GM12878 (cell line): ENCODE measurements around the gene SIT1. TPM values are rescaled to one million over a fixed set of nuclear protein-coding genes. Genes with fewer than 3 reads are reported as not detected.
"Not testable (repeated sequence)": the region's sequence is repeated elsewhere in the genome, so short reads cannot be mapped to it uniquely, and the experiment has no call there.

Source experiments
- ATAC-seq: fragments of 200-7000 bp; cut with Tn5 transposase; 3 replicates; pipeline ENCODE4 v1.9.1; 2020; ENCODE audit warnings: mild to moderate bottlenecking, moderate library complexity
- BruUV-seq: library from RNA; stranded (reverse); fragments of 400-500 nt; replicated peaks from 2 replicates; lab custom pipeline; 2021; lab: Mats Ljungman, UMichigan
- CTCF ChIA-PET: fragments of 300-600 bp; sonication (Branson Sonifier 250); formaldehyde crosslinking; extraction: SDS; loops from one replicate; lab custom pipeline; 2021; ENCODE audit warnings: inconsistent platforms; lab: Yijun Ruan, JAX
- POLR2A ChIA-PET: fragments of 350-600 bp; formaldehyde crosslinking; extraction: SDS; loops from one replicate; lab custom pipeline; 2021; ENCODE audit warnings: inconsistent platforms; lab: Charles Lee
- RAD21 ChIA-PET: fragments of 300-600 bp; sonication (Branson Sonifier 250); formaldehyde crosslinking; loops from one replicate; lab custom pipeline; 2023; ENCODE audit warnings: antibody characterized with exemption; ENCODE audit not compliant: unreplicated experiment; lab: Charles Lee
- SMC1A ChIA-PET: fragments of 300-600 bp; sonication (Branson Sonifier 250); formaldehyde crosslinking; loops from one replicate; lab custom pipeline; 2023; ENCODE audit not compliant: unreplicated experiment, uncharacterized antibody; lab: Charles Lee
- DNase-seq: peaks from one replicate; pipeline ENCODE4 v3.0.0-alpha.2; 2011; ENCODE audit warnings: low read depth, low spot score
- FAIRE-seq: peaks from 3 replicates; lab custom pipeline; 2011; peaks lifted over from hg19 to GRCh38; lab: Jason Lieb, UNC
- H2AFZ ChIP-seq: 2 replicates; pipeline ENCODE4 v1.6.0; 2011; ENCODE audit warnings: low read depth, low read length, control low read depth; ENCODE audit not compliant: control insufficient read depth
- H3K27ac ChIP-seq: 2 replicates; pipeline ENCODE4 v1.5.1; 2011; ENCODE audit warnings: control low read depth; ENCODE audit not compliant: control insufficient read depth, insufficient read depth
- H3K27me3 ChIP-seq, 2 experiments: replicated peaks in 1 of 2; 2 replicates each; pipeline versions ENCODE4 v1.6.0 to v1.6.1; 2011; ENCODE audit warnings: low read length in 1 of 2; ENCODE audit not compliant: control insufficient read depth in 2 of 2, insufficient read depth in 2 of 2
- H3K36me3 ChIP-seq, 2 experiments: 2 replicates each; pipeline ENCODE4 v1.5.1; 2011; ENCODE audit warnings: low read length in 1 of 2; ENCODE audit not compliant: control insufficient read depth in 2 of 2, insufficient read depth in 2 of 2
- H3K4me1 ChIP-seq: 2 replicates; pipeline ENCODE4 v1.6.1; 2011; ENCODE audit warnings: mild to moderate bottlenecking, low read length, moderate library complexity, mixed read lengths; ENCODE audit not compliant: control insufficient read depth, insufficient read depth
- H3K4me2 ChIP-seq: 2 replicates; pipeline ENCODE4 v1.6.0; 2011; ENCODE audit warnings: control low read depth; ENCODE audit not compliant: control insufficient read depth, insufficient read depth
- H3K4me3 ChIP-seq: fragments of 200-600 bp; sonication (generic); 2 replicates; pipeline ENCODE4 v1.5.1; 2016
- H3K79me2 ChIP-seq: 2 replicates; pipeline ENCODE4 v1.6.0; 2011; ENCODE audit warnings: low read length; ENCODE audit not compliant: control insufficient read depth, insufficient read depth
- H3K9ac ChIP-seq: 2 replicates; pipeline ENCODE4 v1.8.0; 2011; ENCODE audit warnings: low read length, control low read depth, mixed read lengths; ENCODE audit not compliant: control insufficient read depth, insufficient read depth
- H3K9me3 ChIP-seq: replicated peaks from 3 replicates; pipeline ENCODE4 v1.5.1; 2011; ENCODE audit warnings: mild to moderate bottlenecking, low read length; ENCODE audit not compliant: control insufficient read depth, insufficient read depth
- H4K20me1 ChIP-seq: 2 replicates; pipeline ENCODE4 v1.6.0; 2011; ENCODE audit not compliant: control insufficient read depth, insufficient read depth
- ATF7 ChIP-seq: fragments of 450-650 bp; IDR thresholded peaks from 2 replicates; pipeline ENCODE4 v1.6.1; 2016; ENCODE audit warnings: low read depth, mild to moderate bottlenecking
- ETV6 ChIP-seq, 2 experiments: fragments of 450-650 bp in 1 of 2; IDR thresholded peaks in 1 of 2; conservative IDR thresholded peaks in 1 of 2; 2 replicates each; pipeline ENCODE4 v1.6.1; 2014; ENCODE audit warnings: antibody characterized with exemption in 1 of 2, borderline replicate concordance in 1 of 2, low read depth in 1 of 2, mild to moderate bottlenecking in 1 of 2, moderate library complexity in 1 of 2
- KLF5 ChIP-seq: fragments of 450-650 bp; IDR thresholded peaks from 2 replicates; pipeline ENCODE4 v1.6.1; 2014; ENCODE audit warnings: mild to moderate bottlenecking; ENCODE audit not compliant: partially characterized antibody
- MLLT1 ChIP-seq: fragments of 450-650 bp; IDR thresholded peaks from 2 replicates; pipeline ENCODE4 v1.6.1; 2016; ENCODE audit warnings: mild to moderate bottlenecking
- NFIC ChIP-seq: IDR thresholded peaks from 2 replicates; pipeline ENCODE4 v1.6.1; 2012; ENCODE audit warnings: low read depth, mild to moderate bottlenecking, inconsistent platforms, low read length, moderate library complexity
- NFXL1 ChIP-seq: fragments of 450-650 bp; IDR thresholded peaks from 2 replicates; pipeline ENCODE4 v1.6.1; 2017; ENCODE audit warnings: antibody characterized with exemption, mild to moderate bottlenecking, borderline replicate concordance
- NKRF ChIP-seq: fragments of 450-650 bp; conservative IDR thresholded peaks from 2 replicates; pipeline ENCODE4 v1.6.1; 2017; ENCODE audit warnings: mild to moderate bottlenecking, moderate library complexity
- RELA ChIP-seq: fragments of 450-650 bp; IDR thresholded peaks from 2 replicates; pipeline ENCODE4 v1.8.0; 2014; ENCODE audit warnings: borderline replicate concordance; ENCODE audit not compliant: partially characterized antibody
- SIX5 ChIP-seq: IDR thresholded peaks from 2 replicates; pipeline ENCODE4 v1.6.1; 2011; ENCODE audit warnings: mild to moderate bottlenecking, low read depth, low read length, moderate library complexity; ENCODE audit not compliant: severe bottlenecking
- WGBS: methylation state at CpG from one replicate; pipeline ENCODE4 v1.1.6; 2016; ENCODE audit warnings: low lambda C conversion rate; ENCODE audit not compliant: insufficient replicate concordance, insufficient coverage; ENCODE audit errors: missing lambda C conversion rate; 5-methylcytosine and 5-hydroxymethylcytosine counted together
- in situ Hi-C: fragments of 300-500 bp; cut with MboI; formaldehyde crosslinking; loops from 9 replicates; pipeline ENCODE4 v1.14.3; 2018; ENCODE audit warnings: mixed read lengths
- intact Hi-C: fragments of 100-400 bp; cut with micrococcal nuclease; formaldehyde crosslinking; loops from one replicate; pipeline ENCODE4 v1.14.2; 2022; ENCODE audit not compliant: unreplicated experiment
- polyA plus RNA-seq, 11 experiments: library from polyadenylated mRNA; depleted of rRNA in 4 of 11; unstranded in 6 of 11; stranded (reverse) in 5 of 11; fragments of >200 nt; fragmentation: Nextera tagmentation in 4 of 11; fragmentation: Illumina TruSeq in 1 of 11; extraction: Ambion mirVana in 4 of 11; extraction: Trizol in 1 of 11; gene quantifications; 1 replicate in 1 of 11; 2 replicates in 10 of 11; pipeline versions ENCODE4 v1.2.1 to v1.2.3, GENCODE V29; 2011 to 2016; ENCODE audit warnings: inconsistent platforms in 2 of 11, missing spikeins in 2 of 11, low read depth in 1 of 11
- total RNA-seq, 4 experiments: library from RNA; depleted of rRNA in 3 of 4; stranded (reverse); fragments of >200 nt in 3 of 4; fragmentation: Illumina TruSeq in 1 of 4; extraction: Trizol in 1 of 4; gene quantifications; 2 replicates each; pipeline versions ENCODE4 v1.2.1 to v1.2.3, GENCODE V29; 2013 to 2021
- TF ChIP-seq, protein P1 (sequence below): fragments of 150-350 bp; IDR thresholded peaks from 2 replicates; pipeline ENCODE4 v1.6.1; 2014; ENCODE audit warnings: mild to moderate bottlenecking, low read depth, low read length

SIT1 gene
- total and polyA plus RNA-seq, 10 of the 15 experiments (the other 5 are each of a cell fraction or from before 2014, with no cell fraction given), result 0.97 to 137 (median 59.7) TPM

- H3K9me3 ChIP-seq, ATAC-seq, H3K36me3 ChIP-seq, BruUV-seq, in situ Hi-C loops, H4K20me1 ChIP-seq, FAIRE-seq, H3K27me3 ChIP-seq, DNase-seq: not testable (repeated sequence)
- CTCF ChIA-PET, result interaction anchor here (0.8 to 8.8 kb wide), 25 partner anchors 11 to 239 kb away, joined by 3 to 139 read pairs (median 8); partner anchors contain the start of genes ARHGEF39, CCDC107, CD72 and CREB3
- H3K4me1 ChIP-seq, result peaks cover 19% of the 10 kb centered on the region
- SMC1A ChIA-PET, result interaction anchor here (0.8 to 7.7 kb wide), 18 partner anchors 11 to 181 kb away, joined by 3 to 114 read pairs (median 8); partner anchors contain the start of genes ARHGEF39, CCDC107, CD72 and CREB3
- peak overlapping the region; percentile 26 for H2AFZ ChIP-seq
- H3K4me2 ChIP-seq, result peak overlapping the region; percentile 93
- intact Hi-C loops, result loop anchor here (1.0 to 2.0 kb wide), 2 partner anchors 12 to 41 kb away; partner anchors contain the start of gene TESK1
- H3K79me2 ChIP-seq, result peaks cover 18% of the 10 kb centered on the region
- peak overlapping the region; percentile 89 for H3K27ac ChIP-seq
- peak overlapping the region; percentile 96 for H3K4me3 ChIP-seq
- H3K9ac ChIP-seq, result peak overlapping the region; percentile 90
- WGBS, result 5% methylated on average over 10 of the region's 10 CpGs
- TF ChIP-seq MLLT1, result peak; percentile 63
- RAD21 ChIA-PET, result interaction anchor here (0.7 to 9.6 kb wide), 21 partner anchors 9 to 237 kb away, joined by 3 to 133 read pairs (median 6); partner anchors contain the start of genes ARHGEF39, CCDC107, CREB3 and GBA2
- POLR2A ChIA-PET, result interaction anchor here (1.0 to 11.1 kb wide), 9 partner anchors 10 to 103 kb away, joined by 4 to 163 read pairs (median 12); partner anchors contain the start of genes ARHGEF39, CCDC107, CD72 and CREB3
Observed at GRCh38 chr9:35645736-35646135, 5.0 kb downstream of the SIT1 start.

- Histone ChIP-seq H3K27me3 (no peaks in the 10 kb centered on the region), H4K20me1 (no peaks in the 10 kb centered on the region), H3K9ac (no peak overlapping the region), H3K36me3 (no peaks in the 10 kb centered on the region), H3K79me2 (peaks cover 2% of the 10 kb centered on the region; the same call in 1 of the 2 replicates), H3K4me2 (no peak overlapping the region), H3K9me3 (no peaks in the 10 kb centered on the region), H3K4me1 (peaks cover 12% of the 10 kb centered on the region), H2AFZ (no peak overlapping the region), H3K4me3 (no peak overlapping the region), H3K27ac (no peak overlapping the region)
- WGBS, result 83% methylated on average over 12 of the region's 12 CpGs
- intact Hi-C loops (no loop called here), in situ Hi-C loops (no loop called here)
- ChIA-PET RAD21 (interaction anchor here (1.0 kb wide), 1 partner anchor 24 kb away, joined by 3 read pairs; no protein-coding TSS in a partner anchor), CTCF (no interaction called here), POLR2A (interaction anchor here (0.7 to 1.4 kb wide), 2 partner anchors 10 to 23 kb away, joined by 3 to 4 read pairs; no protein-coding TSS in a partner anchor), SMC1A (no interaction called here)
- ATAC-seq (no peak), DNase-seq (no peak), FAIRE-seq (no peak)
- BruUV-seq, result no TSS peak
- TF ChIP-seq SIX5 (no peak), NFIC (no peak), NKRF (no peak), RELA (no peak), NFXL1 (no peak), KLF5 (no peak), ATF7 (no peak), ETV6 (conservative IDR thresholded peaks at IDR 0.05 in 1 of 2, IDR thresholded peaks at IDR 0.05 in 1 of 2; ENCODE audit: borderline replicate concordance in 1 of 2, low read depth in 1 of 2) (no peak)
- TF ChIP-seq, protein P1, sequence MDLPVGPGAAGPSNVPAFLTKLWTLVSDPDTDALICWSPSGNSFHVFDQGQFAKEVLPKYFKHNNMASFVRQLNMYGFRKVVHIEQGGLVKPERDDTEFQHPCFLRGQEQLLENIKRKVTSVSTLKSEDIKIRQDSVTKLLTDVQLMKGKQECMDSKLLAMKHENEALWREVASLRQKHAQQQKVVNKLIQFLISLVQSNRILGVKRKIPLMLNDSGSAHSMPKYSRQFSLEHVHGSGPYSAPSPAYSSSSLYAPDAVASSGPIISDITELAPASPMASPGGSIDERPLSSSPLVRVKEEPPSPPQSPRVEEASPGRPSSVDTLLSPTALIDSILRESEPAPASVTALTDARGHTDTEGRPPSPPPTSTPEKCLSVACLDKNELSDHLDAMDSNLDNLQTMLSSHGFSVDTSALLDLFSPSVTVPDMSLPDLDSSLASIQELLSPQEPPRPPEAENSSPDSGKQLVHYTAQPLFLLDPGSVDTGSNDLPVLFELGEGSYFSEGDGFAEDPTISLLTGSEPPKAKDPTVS, result no peak
Observed at GRCh38 chr9:35643046-35643445, 7.7 kb downstream of the SIT1 start.
